ENCODE measurements around the gene ZBTB21. TPM values are rescaled to one million over a fixed set of nuclear protein-coding genes. Genes with fewer than 3 reads are reported as not detected.
A peak's percentile ranks its signal among the peaks of the same experiment; 100 is the strongest.

Gene ZBTB21
- total RNA-seq, 4 donors from 2014 or later, result 5.9 to 15.1 (median 9.2) TPM

DNA sequence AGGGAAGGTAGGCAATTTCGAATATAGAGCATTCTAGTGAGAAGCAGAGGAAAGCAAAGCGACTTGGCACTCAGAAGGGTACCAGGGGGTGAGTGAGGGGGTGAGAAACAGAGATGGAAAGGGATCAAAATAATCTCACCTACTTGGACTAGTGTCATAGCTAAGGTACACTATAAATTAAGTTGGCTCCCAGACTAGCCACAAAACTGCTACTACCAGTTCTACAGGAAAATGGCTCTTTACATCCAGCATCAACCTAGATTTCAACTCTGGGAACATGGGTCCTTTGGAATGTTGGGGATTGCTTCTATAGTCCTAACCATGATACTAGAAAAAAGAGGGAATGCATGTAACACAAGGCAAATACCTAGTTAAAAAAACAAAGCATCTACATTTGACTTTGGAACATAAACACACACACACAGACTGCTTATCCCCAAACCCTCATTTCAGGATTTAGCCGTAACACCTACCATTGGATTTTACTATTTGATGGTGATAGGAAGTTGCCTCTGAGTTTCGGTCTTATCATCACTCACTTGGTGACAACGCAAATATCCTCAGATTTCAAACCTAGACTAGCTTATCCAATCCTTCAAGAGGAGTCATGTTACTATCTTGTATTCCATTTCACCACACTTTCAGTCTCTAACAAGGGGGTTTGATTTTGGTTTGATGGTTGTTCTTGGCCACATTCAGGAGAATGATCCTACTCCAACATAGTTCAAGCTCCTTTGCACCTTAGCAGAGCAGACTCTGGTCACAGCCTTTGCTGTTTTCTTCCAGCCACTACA is 5.6 kb downstream of the ZBTB21 start:
- Histone ChIP-seq H3K36me3 (peaks cover 0 to 27% (median 15%) of the 10 kb centered on the region in 4 donors), H3K4me1 (peaks cover 8 to 13% (median 10%) of the 10 kb centered on the region in 4 donors), H3K9me3 (no peaks in the 10 kb centered on the region), H3K27ac (replicated peaks in 1 of 4) (no peak overlapping the region), H3K4me3 (no peak overlapping the region), H3K27me3 (no peaks in the 10 kb centered on the region)
- 95% methylated on average over 5 of the region's 5 CpGs for WGBS
- intact Hi-C loops (cut with DNase I), result loop anchor here (5.0 kb wide), 3 partner anchors 52 to 113 kb away; partner anchors contain the start of gene C2CD2
- TF ChIP-seq, protein P1, sequence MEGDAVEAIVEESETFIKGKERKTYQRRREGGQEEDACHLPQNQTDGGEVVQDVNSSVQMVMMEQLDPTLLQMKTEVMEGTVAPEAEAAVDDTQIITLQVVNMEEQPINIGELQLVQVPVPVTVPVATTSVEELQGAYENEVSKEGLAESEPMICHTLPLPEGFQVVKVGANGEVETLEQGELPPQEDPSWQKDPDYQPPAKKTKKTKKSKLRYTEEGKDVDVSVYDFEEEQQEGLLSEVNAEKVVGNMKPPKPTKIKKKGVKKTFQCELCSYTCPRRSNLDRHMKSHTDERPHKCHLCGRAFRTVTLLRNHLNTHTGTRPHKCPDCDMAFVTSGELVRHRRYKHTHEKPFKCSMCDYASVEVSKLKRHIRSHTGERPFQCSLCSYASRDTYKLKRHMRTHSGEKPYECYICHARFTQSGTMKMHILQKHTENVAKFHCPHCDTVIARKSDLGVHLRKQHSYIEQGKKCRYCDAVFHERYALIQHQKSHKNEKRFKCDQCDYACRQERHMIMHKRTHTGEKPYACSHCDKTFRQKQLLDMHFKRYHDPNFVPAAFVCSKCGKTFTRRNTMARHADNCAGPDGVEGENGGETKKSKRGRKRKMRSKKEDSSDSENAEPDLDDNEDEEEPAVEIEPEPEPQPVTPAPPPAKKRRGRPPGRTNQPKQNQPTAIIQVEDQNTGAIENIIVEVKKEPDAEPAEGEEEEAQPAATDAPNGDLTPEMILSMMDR (IDR thresholded peaks at IDR 0.05), result no peak
- TF ChIP-seq POLR2AphosphoS5 (IDR thresholded peaks at IDR 0.05), result no peak
- no peak for TF ChIP-seq POLR2A (IDR thresholded peaks at IDR 0.05; ENCODE audit: low read depth)
- no peak for TF ChIP-seq EP300 (IDR thresholded peaks at IDR 0.05)
- DNase-seq (ENCODE audit: extremely low spot score), result peak; percentile 68

DNA sequence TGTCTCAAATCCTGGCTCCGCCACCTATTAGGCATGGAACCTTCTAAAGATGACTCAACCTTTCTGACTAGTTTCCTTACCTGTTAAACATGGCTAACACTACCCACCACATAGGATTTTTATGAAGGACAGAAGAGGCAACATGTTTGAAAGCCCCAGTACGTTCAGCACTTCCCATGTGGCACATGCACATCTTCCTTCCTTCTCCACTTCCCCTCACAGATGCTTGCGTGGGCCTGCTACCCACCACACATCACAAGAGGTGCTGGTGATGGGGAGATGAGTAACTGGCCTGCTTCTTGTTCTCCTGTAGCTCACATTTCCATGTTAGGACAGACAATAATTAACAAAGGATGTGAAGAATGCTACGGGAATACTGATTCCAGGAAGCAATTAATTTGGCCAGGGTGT is 7.1 kb downstream of the ZBTB21 start:
- peak; percentile 26 for DNase-seq (ENCODE audit: extremely low spot score)

DNA sequence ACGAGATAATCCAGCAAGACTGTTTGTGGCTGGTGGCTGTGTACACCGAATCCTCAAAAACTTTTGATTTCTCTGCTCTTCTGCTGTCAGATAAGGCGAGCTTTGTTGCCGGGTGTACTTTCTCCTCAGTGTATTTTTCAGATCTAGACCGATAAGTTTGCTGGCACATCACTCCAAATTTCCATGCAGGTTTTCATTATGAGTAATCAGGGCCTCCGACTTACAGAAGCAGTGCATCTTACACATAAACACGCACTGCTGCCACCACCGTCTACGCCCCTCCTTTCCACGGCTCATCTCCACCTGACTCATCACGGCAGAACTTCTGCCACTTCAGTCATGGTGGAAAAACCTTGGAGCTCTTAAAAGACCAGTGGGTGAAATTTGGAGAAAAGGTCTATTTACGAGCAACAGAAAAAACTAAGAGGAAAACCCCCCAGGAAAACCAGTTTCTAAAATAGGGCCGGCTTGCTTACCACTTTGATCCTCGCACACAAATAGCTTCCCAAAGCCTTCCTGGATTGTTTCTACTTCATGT is 7.7 kb downstream of the ZBTB21 start:
- TF ChIP-seq POLR2AphosphoS5 (IDR thresholded peaks at IDR 0.05), result no peak
- no peak for TF ChIP-seq POLR2A (IDR thresholded peaks at IDR 0.05; ENCODE audit: low read depth)
- H3K27ac ChIP-seq (replicated peaks in 1 of 4), result no peak overlapping the region
- peaks cover 0 to 28% (median 16%) of the 10 kb centered on the region in 4 donors for H3K36me3 ChIP-seq
- H3K9me3 ChIP-seq, result no peaks in the 10 kb centered on the region
- intact Hi-C loops (cut with DNase I), result no loop called here
- H3K4me3 ChIP-seq, result no peak overlapping the region
- peaks cover 0 to 3% (median 0%) of the 10 kb centered on the region in 4 donors for H3K4me1 ChIP-seq
- DNase-seq (ENCODE audit: extremely low spot score), result peak; percentile 55
- WGBS, result 84% methylated on average over 14 of the region's 14 CpGs
- no peaks in the 10 kb centered on the region for H3K27me3 ChIP-seq

More for the DNA sequence above, 7.1 kb downstream of the ZBTB21 start:
- no peaks in the 10 kb centered on the region for H3K9me3 ChIP-seq
- no peaks in the 10 kb centered on the region for H3K27me3 ChIP-seq
- intact Hi-C loops (cut with DNase I), result no loop called here
- no peak overlapping the region for H3K4me3 ChIP-seq
- no peak overlapping the region for H3K27ac ChIP-seq (replicated peaks in 1 of 4)
- TF ChIP-seq, protein P1 (IDR thresholded peaks at IDR 0.05), result no peak
- TF ChIP-seq EP300 (IDR thresholded peaks at IDR 0.05) (no peak), POLR2A (IDR thresholded peaks at IDR 0.05; ENCODE audit: low read depth) (no peak), POLR2AphosphoS5 (IDR thresholded peaks at IDR 0.05) (no peak)
- peaks cover 0 to 3% (median under 1%) of the 10 kb centered on the region in 4 donors for H3K4me1 ChIP-seq
- H3K36me3 ChIP-seq, result peaks cover 0 to 28% (median 16%) of the 10 kb centered on the region in 4 donors
- 68% methylated on average over 4 of the region's 4 CpGs for WGBS

DNA sequence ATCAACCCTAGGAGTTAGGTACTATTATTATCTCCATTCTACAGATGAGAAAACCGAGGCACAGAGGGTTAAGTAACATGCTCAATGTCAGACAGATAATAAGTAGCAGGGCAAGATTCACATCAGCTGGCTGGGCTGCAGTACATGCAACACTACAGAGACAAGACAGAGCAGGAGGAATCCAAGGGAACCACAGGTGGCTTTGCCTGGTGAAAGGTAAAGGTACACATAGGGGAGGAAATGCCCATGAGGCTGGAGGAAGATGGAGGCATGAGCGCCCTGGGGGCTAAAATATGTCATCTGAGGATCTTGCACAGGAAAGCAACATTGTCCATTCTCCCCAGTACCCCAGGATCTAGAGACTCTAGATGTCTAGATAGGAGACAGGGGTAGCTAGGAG is 8.4 kb downstream of the ZBTB21 start:
- peaks cover 0 to 3% (median 0%) of the 10 kb centered on the region in 4 donors for H3K4me1 ChIP-seq

More for the DNA sequence above, 8.4 kb downstream of the ZBTB21 start:
- intact Hi-C loops (cut with DNase I), result no loop called here
- 93% methylated on average over 2 of the region's 2 CpGs for WGBS
- H3K36me3 ChIP-seq, result peaks cover 0 to 33% (median 16%) of the 10 kb centered on the region in 4 donors
- peak; percentile 39 for DNase-seq (ENCODE audit: extremely low spot score)
- no peaks in the 10 kb centered on the region for H3K27me3 ChIP-seq
- H3K9me3 ChIP-seq, result no peaks in the 10 kb centered on the region
- H3K27ac ChIP-seq (replicated peaks in 1 of 4), result no peak overlapping the region
- H3K4me3 ChIP-seq, result no peak overlapping the region
- TF ChIP-seq EP300 (IDR thresholded peaks at IDR 0.05) (no peak), POLR2AphosphoS5 (IDR thresholded peaks at IDR 0.05) (no peak), POLR2A (IDR thresholded peaks at IDR 0.05; ENCODE audit: low read depth) (no peak)
- TF ChIP-seq, protein P1 (IDR thresholded peaks at IDR 0.05), result no peak

All from esophagus muscularis mucosa (tissue), 4 donors.